ENCODE results near the gene FOSL2. TPM values are rescaled to one million over a fixed set of nuclear protein-coding genes. Genes with fewer than 3 reads are reported as not detected.

FOSL2 gene
- total RNA-seq, 5 donors from 2014 or later (not counting 1 experiment from before 2014, with no cell fraction given) = 9.7 to 144 (median 18.5) TPM

- peaks cover 0 to 4% of the 10 kb centered on the region in 2 experiments for H3K27me3 ChIP-seq (replicated peaks in 1 of 2; ENCODE audit: control insufficient read depth in 2 of 2, extremely low read depth in 1 of 2, insufficient read depth in 2 of 2, low read length in 1 of 2)
- ChIA-PET CTCF (no interaction called here), POLR2A (no interaction called here)
- Mint-ChIP-seq H3K27ac (no peak overlapping the region), H3K4me3 (no peak overlapping the region), H3K4me1 (peaks cover 0 to 5% (median 0%) of the 10 kb centered on the region in 3 donors), H3K27me3 (peaks cover 2 to 4% of the 10 kb centered on the region in 2 donors), H3K36me3 (no peaks in the 10 kb centered on the region), H3K9me3 (peaks cover 5 to 14% (median 14%) of the 10 kb centered on the region in 3 donors)
- DNase-seq (no peak), ATAC-seq (replicated peaks in 1 of 4) (no peak)
- H3K27ac ChIP-seq (ENCODE audit: low read length) = no peak overlapping the region
- no peaks in the 10 kb centered on the region for H3K36me3 ChIP-seq (ENCODE audit: control insufficient read depth in 2 of 2, extremely low read depth in 1 of 2, insufficient read depth in 1 of 2, low read length in 1 of 2)
- no peaks in the 10 kb centered on the region for H3K9me3 ChIP-seq
- H3K4me3 ChIP-seq (ENCODE audit: control insufficient read depth in 1 of 2, extremely low read depth in 1 of 2, low read length in 1 of 2) = no peak overlapping the region
- H3K4me1 ChIP-seq (ENCODE audit: control insufficient read depth in 1 of 2, extremely low read depth in 1 of 2, insufficient read depth in 2 of 2, low read length in 2 of 2) = peaks cover 0 to 2% of the 10 kb centered on the region in 2 experiments
Measured at GRCh38 chr2:28462122-28462521, 69.5 kb downstream of the FOSL2 start.

GRCh38 chr2:28463211-28463816 is 70.7 kb downstream of the FOSL2 start:
- CTCF ChIA-PET = interaction anchor here in 1 of 2 donors (0.6 to 0.7 kb wide), 2 partner anchors 35 to 103 kb away, joined by 3 read pairs; no protein-coding TSS in a partner anchor
- H3K4me3 Mint-ChIP-seq = no peak overlapping the region
- peaks cover 0 to 5% (median 0%) of the 10 kb centered on the region in 3 donors for H3K4me1 Mint-ChIP-seq
- H3K27ac ChIP-seq (ENCODE audit: low read length) = no peak overlapping the region
- no peaks in the 10 kb centered on the region for H3K9me3 ChIP-seq
- POLR2A ChIA-PET = no interaction called here
- 84% methylated on average over 5 of the region's 6 CpGs for WGBS (ENCODE audit: insufficient coverage)
- no peak overlapping the region for H3K4me3 ChIP-seq (ENCODE audit: control insufficient read depth in 1 of 2, extremely low read depth in 1 of 2, low read length in 1 of 2)
- H3K27me3 ChIP-seq (replicated peaks in 1 of 2; ENCODE audit: control insufficient read depth in 2 of 2, extremely low read depth in 1 of 2, insufficient read depth in 2 of 2, low read length in 1 of 2) = no peaks in the 10 kb centered on the region
- DNase-seq (no peak), ATAC-seq (replicated peaks in 1 of 4) (no peak)
- peaks cover 0 to 2% of the 10 kb centered on the region in 2 experiments for H3K4me1 ChIP-seq (ENCODE audit: control insufficient read depth in 1 of 2, extremely low read depth in 1 of 2, insufficient read depth in 2 of 2, low read length in 2 of 2)
- H3K9me3 Mint-ChIP-seq = peaks cover 5 to 14% (median 14%) of the 10 kb centered on the region in 3 donors
- no peak overlapping the region for H3K27ac Mint-ChIP-seq
- H3K36me3 Mint-ChIP-seq = no peaks in the 10 kb centered on the region
- H3K27me3 Mint-ChIP-seq = peaks cover 2 to 4% of the 10 kb centered on the region in 2 donors
- H3K36me3 ChIP-seq (ENCODE audit: control insufficient read depth in 2 of 2, extremely low read depth in 1 of 2, insufficient read depth in 1 of 2, low read length in 1 of 2) = no peaks in the 10 kb centered on the region

GRCh38 chr2:28463893-28464292 is 71.2 kb downstream of the FOSL2 start:
- Histone ChIP-seq H3K27me3 (replicated peaks in 1 of 2; ENCODE audit: control insufficient read depth in 2 of 2, extremely low read depth in 1 of 2, insufficient read depth in 2 of 2, low read length in 1 of 2) (no peaks in the 10 kb centered on the region), H3K36me3 (ENCODE audit: control insufficient read depth in 2 of 2, extremely low read depth in 1 of 2, insufficient read depth in 1 of 2, low read length in 1 of 2) (no peaks in the 10 kb centered on the region), H3K9me3 (no peaks in the 10 kb centered on the region), H3K27ac (ENCODE audit: low read length) (no peak overlapping the region), H3K4me3 (ENCODE audit: control insufficient read depth in 1 of 2, extremely low read depth in 1 of 2, low read length in 1 of 2) (no peak overlapping the region), H3K4me1 (ENCODE audit: control insufficient read depth in 1 of 2, extremely low read depth in 1 of 2, insufficient read depth in 2 of 2, low read length in 2 of 2) (peaks cover 0 to 2% of the 10 kb centered on the region in 2 experiments)
- no peaks in the 10 kb centered on the region for H3K36me3 Mint-ChIP-seq
- peaks cover 0 to 5% (median 0%) of the 10 kb centered on the region in 3 donors for H3K4me1 Mint-ChIP-seq
- H3K27me3 Mint-ChIP-seq = peaks cover 2 to 4% of the 10 kb centered on the region in 2 donors
- WGBS (ENCODE audit: insufficient coverage) = 50% methylated on average over 4 of the region's 4 CpGs
- ChIA-PET POLR2A (interaction anchor here in 1 of 2 donors (0.7 kb wide), 1 partner anchor 433 kb away, joined by 3 read pairs; no protein-coding TSS in a partner anchor), CTCF (no interaction called here)
- DNase-seq (no peak), ATAC-seq (replicated peaks in 1 of 4) (no peak)
- no peak overlapping the region for H3K4me3 Mint-ChIP-seq
- H3K27ac Mint-ChIP-seq = no peak overlapping the region
- H3K9me3 Mint-ChIP-seq = peaks cover 5 to 14% (median 14%) of the 10 kb centered on the region in 3 donors

DNA sequence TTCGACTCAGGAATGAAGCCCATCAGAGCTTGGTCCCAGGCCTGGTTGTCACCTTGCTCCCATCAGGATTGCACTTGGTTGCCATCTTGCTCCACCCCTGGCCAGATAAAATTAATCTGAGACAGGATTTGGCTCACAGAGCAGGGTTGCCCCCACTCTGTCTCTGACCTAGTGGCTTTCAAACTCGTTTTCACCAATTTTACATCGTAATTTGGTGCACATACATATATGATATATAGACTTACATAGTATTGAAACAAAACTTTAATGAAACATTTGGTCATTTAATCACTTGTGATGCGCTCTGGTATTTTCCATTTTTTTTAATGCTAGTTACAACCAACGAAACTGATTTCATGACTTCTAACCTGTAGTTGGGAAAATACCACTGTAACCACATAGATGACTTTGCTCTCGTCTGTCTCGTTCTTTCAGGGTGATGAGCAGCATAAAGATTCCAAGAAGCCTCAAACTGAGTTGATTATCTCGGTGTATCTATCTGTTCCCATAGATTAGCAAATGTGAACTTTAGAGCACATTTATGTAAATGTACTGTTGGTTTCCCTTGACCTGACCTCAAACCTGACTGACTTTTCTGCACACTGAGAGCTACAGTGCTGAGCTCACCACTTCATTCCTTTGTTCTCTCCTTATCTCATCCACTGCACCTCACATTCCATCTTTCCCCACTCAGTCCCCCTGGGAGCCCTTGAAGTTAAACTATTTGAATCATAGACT is 72.7 kb downstream of the FOSL2 start:
- H3K9me3 ChIP-seq = no peaks in the 10 kb centered on the region
- H3K27ac Mint-ChIP-seq = peak overlapping the region in 1 of 2 donors; percentile 17
- CTCF ChIA-PET = no interaction called here
- ATAC-seq (replicated peaks in 1 of 4) = peak in 2 of 4 experiments; percentile 15 to 33
- H3K27me3 ChIP-seq (replicated peaks in 1 of 2; ENCODE audit: control insufficient read depth in 2 of 2, extremely low read depth in 1 of 2, insufficient read depth in 2 of 2, low read length in 1 of 2) = no peaks in the 10 kb centered on the region
- no peak overlapping the region for H3K4me3 Mint-ChIP-seq
- H3K4me1 ChIP-seq (ENCODE audit: control insufficient read depth in 1 of 2, extremely low read depth in 1 of 2, insufficient read depth in 2 of 2, low read length in 2 of 2) = peaks cover 3 to 5% of the 10 kb centered on the region in 2 experiments
- no peak for DNase-seq
- H3K27me3 Mint-ChIP-seq = peaks cover 2 to 4% of the 10 kb centered on the region in 2 donors
- H3K36me3 Mint-ChIP-seq = no peaks in the 10 kb centered on the region
- no peak overlapping the region for H3K27ac ChIP-seq (ENCODE audit: low read length)
- 83% methylated on average over 1 of the region's 8 CpGs for WGBS (ENCODE audit: insufficient coverage)
- H3K36me3 ChIP-seq (ENCODE audit: control insufficient read depth in 2 of 2, extremely low read depth in 1 of 2, insufficient read depth in 1 of 2, low read length in 1 of 2) = no peaks in the 10 kb centered on the region
- H3K4me1 Mint-ChIP-seq = peaks cover 5 to 13% (median 12%) of the 10 kb centered on the region in 3 donors
- POLR2A ChIA-PET = no interaction called here
- peaks cover 5 to 14% (median 14%) of the 10 kb centered on the region in 3 donors for H3K9me3 Mint-ChIP-seq
- no peak overlapping the region for H3K4me3 ChIP-seq (ENCODE audit: control insufficient read depth in 1 of 2, extremely low read depth in 1 of 2, low read length in 1 of 2)

Other genes with a start within 250 kb of the FOSL2 start
- 1 to 10 TPM in 2 of 5 donors, under 1 TPM in 3; 0.07 to 2.5 (median 0.58) TPM for gene PLB1, start 103.2 kb downstream of the FOSL2 start, total RNA-seq

All from T-cell (primary cell).